Mucosa of descending colon (tissue), 3 donors: Measurements from ENCODE around the gene HDHD5. TPM values are rescaled to one million over a fixed set of nuclear protein-coding genes. Genes with fewer than 3 reads are reported as not detected.

Experiments
- ATAC-seq: fragments of 200-7000 bp; cut with Tn5 transposase; one replicate; pipeline ENCODE4 v1.9.1; 2020; ENCODE audit warnings: mild to moderate bottlenecking, moderate library complexity
- DNase-seq, 3 donors: peaks; one replicate each; pipeline ENCODE4 v3.0.0-alpha.2; 2020
- H3K36me3 ChIP-seq: fragments of 200-600 bp; one replicate; pipeline ENCODE4 v1.8.0; 2021; ENCODE audit warnings: low read depth, mild to moderate bottlenecking
- H3K4me1 ChIP-seq: fragments of 200-600 bp; one replicate; pipeline ENCODE4 v1.8.0; 2021; ENCODE audit warnings: low read depth, mild to moderate bottlenecking
- H3K4me3 ChIP-seq: fragments of 200-600 bp; one replicate; pipeline ENCODE4 v1.8.0; 2021; ENCODE audit warnings: mild to moderate bottlenecking
- H3K9me3 ChIP-seq: fragments of 200-600 bp; one replicate; pipeline ENCODE4 v1.8.0; 2021; ENCODE audit warnings: mild to moderate bottlenecking
- CTCF ChIP-seq: fragments of 200-600 bp; IDR thresholded peaks from one replicate; pipeline ENCODE4 v1.8.0; 2022; ENCODE audit warnings: antibody characterized with exemption, mild to moderate bottlenecking
- intact Hi-C, 2 donors: fragments of 100-400 bp; cut with DNase I in 1 of 2; cut with micrococcal nuclease in 1 of 2; formaldehyde crosslinking; loops; one replicate each; pipeline versions ENCODE4 v1.11.0 to v1.11.1; 2022; cut with DNase I, micrococcal nuclease
- long read RNA-seq, 2 donors: library from polyadenylated mRNA; unstranded; transcript quantifications; one replicate each; pipeline ENCODE4 v2.0.0, GENCODE V29; 2019 to 2021
- total RNA-seq, 3 donors: library from RNA; stranded (reverse); fragmentation: NEBNext Ultra II Directional in 2 of 3; extraction: Animal tissue kit (Norgen Biotek cat#: 25700) in 2 of 3; gene quantifications; one replicate each; pipeline versions ENCODE4 v1.2.1 to v1.2.4, GENCODE V29; 2021 to 2023
- donor health status: DM: no; HTN: no; CAD: no; lungs with moderate emphysema.
- donor health status: DM: no; HTN: no; CAD: no.
- donor health status: DM: no; HTN: yes; CAD: no.

Gene HDHD5
- 10 to 100 TPM; 31.0 to 36.1 (median 32.6) TPM for total RNA-seq
- long read RNA-seq, donor 1, transcript HDHD5-202 (8 exons, 1,799 nt): major isoform, 60 of 97 reads
- long read RNA-seq, donor 1, partial matches to known transcripts: 3 of 97 reads
- long read RNA-seq, donor 1, other reads (novel, unspliced or antisense): 34 of 97 reads
- long read RNA-seq, donor 2, transcript HDHD5-202 (8 exons, 1,799 nt): major isoform, 53 of 75 reads
- long read RNA-seq, donor 2, partial matches to known transcripts: 1 of 75 reads
- long read RNA-seq, donor 2, other reads (novel, unspliced or antisense): 21 of 75 reads

GRCh38 chr22:17158568-17159503 lies at the start of gene HDHD5:
Gene HDHD5, minus strand, starts transcription at chr22:17159277. Its CDS starts 26 bp downstream, at chr22:17159251.
- peak; percentile 94 for ATAC-seq
- intact Hi-C loops: no loop called here
- peak within 1 kb of the TSS; percentile 42 for H3K4me3 ChIP-seq

GRCh38 chr22:17205432-17205831 lies 46.4 kb upstream of the HDHD5 start:
- intact Hi-C loops: no loop called here
- Histone ChIP-seq H3K36me3 (no peaks in the 10 kb centered on the region), H3K9me3 (no peaks in the 10 kb centered on the region), H3K4me1 (no peaks in the 10 kb centered on the region), H3K4me3 (no peak overlapping the region)
- DNase-seq (no peak), ATAC-seq (no peak)
- no peak for TF ChIP-seq CTCF

More at GRCh38 chr22:17158568-17159503, at the start of gene HDHD5:
- no peak for TF ChIP-seq CTCF
- H3K36me3 ChIP-seq: no peaks in the 10 kb centered on the region
- H3K9me3 ChIP-seq: no peaks in the 10 kb centered on the region
- peaks cover 18% of the 10 kb centered on the region for H3K4me1 ChIP-seq
- peak; percentile 93 to 95 (median 94) for DNase-seq

GRCh38 chr22:17201285-17201945 lies 42.3 kb upstream of the HDHD5 start:
- TF ChIP-seq CTCF: no peak
- DNase-seq (no peak), ATAC-seq (peak; percentile 22)
- no peak overlapping the region for H3K4me3 ChIP-seq
- no peaks in the 10 kb centered on the region for H3K4me1 ChIP-seq
- no peaks in the 10 kb centered on the region for H3K9me3 ChIP-seq
- no peaks in the 10 kb centered on the region for H3K36me3 ChIP-seq
- intact Hi-C loops: no loop called here

- no peaks in the 10 kb centered on the region for H3K9me3 ChIP-seq
- H3K4me1 ChIP-seq: no peaks in the 10 kb centered on the region
- ATAC-seq (peak; percentile 50), DNase-seq (no peak)
- intact Hi-C loops: no loop called here
- H3K4me3 ChIP-seq: no peak overlapping the region
- no peak for TF ChIP-seq CTCF
- H3K36me3 ChIP-seq: no peaks in the 10 kb centered on the region
Measured at GRCh38 chr22:17199003-17199731, 40.1 kb upstream of the HDHD5 start.
